GM12874 (cell line): ENCODE data around the gene CLDN3.

ENCODE experiments used
- CTCF ChIP-seq: IDR thresholded peaks from 2 replicates; pipeline ENCODE4 v1.5.1; 2011; ENCODE audit warnings: low read depth, mild to moderate bottlenecking, control low read depth, low read length, moderate library complexity; ENCODE audit not compliant: insufficient read depth

The CLDN3 gene

GRCh38 chr7:73726083-73726466 is 44.0 kb downstream of the CLDN3 start:
- TF ChIP-seq CTCF: no peak

GRCh38 chr7:73723813-73724212 is 46.3 kb downstream of the CLDN3 start:
- no peak for TF ChIP-seq CTCF

- TF ChIP-seq CTCF: no peak
These were observed 47.3 kb downstream of the CLDN3 start for GRCh38 chr7:73722785-73723184.

GRCh38 chr7:73721377-73721817 is 48.7 kb downstream of the CLDN3 start:
- TF ChIP-seq CTCF: no peak

- TF ChIP-seq CTCF: no peak
These were observed 50.3 kb downstream of the CLDN3 start for GRCh38 chr7:73719806-73720169.
